HCT116 (cell line): Measurements from ENCODE around the gene ZNRF3. TPM values are rescaled to one million over a fixed set of nuclear protein-coding genes. Genes with fewer than 3 reads are reported as not detected.
"Not testable (repeated sequence)": the region's sequence is repeated elsewhere in the genome, so short reads cannot be mapped to it uniquely, and the experiment has no call there.

Experiments
- ATAC-seq: fragments of 200-7000 bp; cut with Tn5 transposase; 2 replicates; pipeline ENCODE4 v1.9.1; 2020; ENCODE audit warnings: mild to moderate bottlenecking, moderate library complexity
- BruUV-seq: library from RNA; stranded (reverse); fragments of 400-500 nt; replicated peaks from 2 replicates; lab custom pipeline; 2021; lab: Mats Ljungman, UMichigan
- CTCF ChIA-PET: fragments of 300-600 bp; sonication (Branson Sonifier 250); formaldehyde crosslinking; loops from one replicate; lab custom pipeline; 2021; ENCODE audit warnings: antibody characterized with exemption; lab: Charles Lee
- POLR2A ChIA-PET: fragments of 300-600, 350-600 bp; sonication (Branson Sonifier 250); formaldehyde crosslinking; loops from one replicate; lab custom pipeline; 2021; ENCODE audit warnings: antibody characterized with exemption; lab: Charles Lee
- RAD21 ChIA-PET, 2 experiments: fragments of 300-600 bp; sonication (Branson Sonifier 250); formaldehyde crosslinking; loops; one replicate each; lab custom pipeline; 2023; ENCODE audit warnings: low total read pairs in 2 of 2; ENCODE audit not compliant: uncharacterized antibody in 2 of 2, unreplicated experiment in 2 of 2, low non-redundant PET in 1 of 2; lab: Charles Lee
- DNase-seq: peaks from one replicate; pipeline ENCODE4 v3.0.0-alpha.2; 2010; ENCODE audit warnings: low read depth, low spot score
- H2AFZ ChIP-seq: fragments of 200-600 bp; shearing (Covaris generic), sonication (generic); 2 replicates; pipeline ENCODE4 v1.6.1; 2017; ENCODE audit warnings: low read depth, mixed run types, mixed read lengths, antibody characterized with exemption, low read length; ENCODE audit not compliant: poor library complexity, severe bottlenecking
- H3K27ac ChIP-seq: 2 replicates; pipeline ENCODE4 v1.5.1; 2012; ENCODE audit warnings: low read depth, low read length
- H3K27me3 ChIP-seq: fragments of 200-600 bp; sonication (generic); 2 replicates; pipeline ENCODE4 v1.6.1; 2016; ENCODE audit warnings: mixed run types, low read length, mixed read lengths; ENCODE audit not compliant: insufficient read depth
- H3K36me3 ChIP-seq, 2 experiments: fragments of 200-500 bp in 1 of 2; fragments of 200-600 bp in 1 of 2; sonication (Bioruptor generic) in 1 of 2; sonication (generic) in 1 of 2; 2 replicates each; pipeline versions ENCODE4 v1.5.1 to v1.6.1; 2014 to 2016; ENCODE audit warnings: low read length in 2 of 2, inconsistent platforms in 1 of 2, mixed read lengths in 1 of 2, mixed run types in 1 of 2; ENCODE audit not compliant: insufficient read depth in 2 of 2, control insufficient read depth in 1 of 2
- H3K4me1 ChIP-seq, 2 experiments: fragments of 200-600 bp in 1 of 2; sonication (generic) in 1 of 2; 2 replicates each; pipeline versions ENCODE4 v1.5.1 to v1.6.1; 2012 to 2017; ENCODE audit warnings: low read length in 2 of 2, inconsistent platforms in 1 of 2, mild to moderate bottlenecking in 1 of 2, mixed read lengths in 1 of 2, mixed run types in 1 of 2, moderate library complexity in 1 of 2; ENCODE audit not compliant: insufficient read depth in 2 of 2, control insufficient read depth in 1 of 2
- H3K4me2 ChIP-seq: fragments of 200-600 bp; sonication (generic); 2 replicates; pipeline ENCODE4 v1.6.1; 2017; ENCODE audit warnings: mixed run types, low read length, mixed read lengths
- H3K4me3 ChIP-seq, 2 experiments: fragments of 200-600 bp in 1 of 2; sonication (generic) in 1 of 2; replicated peaks in 1 of 2; 2 replicates each; pipeline ENCODE4 v1.5.1; 2011 to 2016; ENCODE audit warnings: low read length in 2 of 2, control low read depth in 1 of 2, low read depth in 1 of 2, mild to moderate bottlenecking in 1 of 2, mixed read lengths in 1 of 2, mixed run types in 1 of 2
- H3K79me2 ChIP-seq: fragments of 200-600 bp; sonication (generic); 2 replicates; pipeline ENCODE4 v1.6.1; 2017; ENCODE audit warnings: mild to moderate bottlenecking, mixed run types, low read length, moderate library complexity, mixed read lengths; ENCODE audit not compliant: insufficient read depth
- H3K9ac ChIP-seq: fragments of 200-600 bp; sonication (generic); 2 replicates; pipeline ENCODE4 v1.6.1; 2016; ENCODE audit warnings: low read length, mixed read lengths
- H3K9me2 ChIP-seq: fragments of 200-600 bp; sonication (generic), shearing (Covaris generic); 2 replicates; pipeline ENCODE4 v1.6.1; 2017; ENCODE audit warnings: mixed run types, mild to moderate bottlenecking, moderate library complexity; ENCODE audit not compliant: insufficient read depth
- H3K9me3 ChIP-seq, 2 experiments: fragments of 200-500 bp in 1 of 2; fragments of 200-600 bp in 1 of 2; sonication (Bioruptor generic) in 1 of 2; sonication (generic) in 1 of 2; 2 replicates each; pipeline ENCODE4 v1.6.1; 2014 to 2017; ENCODE audit warnings: low read length in 2 of 2, mixed read lengths in 2 of 2, inconsistent platforms in 1 of 2, low read depth in 1 of 2, mild to moderate bottlenecking in 1 of 2, mixed run types in 1 of 2, moderate library complexity in 1 of 2; ENCODE audit not compliant: control insufficient read depth in 1 of 2, insufficient read depth in 1 of 2
- H4K20me1 ChIP-seq: fragments of 200-600 bp; sonication (generic), shearing (Covaris generic); 2 replicates; pipeline ENCODE4 v1.6.1; 2017; ENCODE audit warnings: mixed run types, mild to moderate bottlenecking, moderate library complexity; ENCODE audit not compliant: insufficient read depth
- TCF7L2 ChIP-seq: IDR thresholded peaks from 2 replicates; pipeline ENCODE4 v1.7.0; 2011; ENCODE audit warnings: borderline replicate concordance, inconsistent platforms; ENCODE audit not compliant: insufficient read depth, insufficient read length; ENCODE audit errors: extremely low read depth
- YY1 ChIP-seq: IDR thresholded peaks from 2 replicates; pipeline ENCODE4 v1.6.1; 2011; ENCODE audit warnings: low read length, low read depth, moderate library complexity, mild to moderate bottlenecking; ENCODE audit not compliant: insufficient replicate concordance; ENCODE audit errors: extremely low read depth
- intact Hi-C: fragments of 100-400 bp; cut with micrococcal nuclease; formaldehyde crosslinking; loops from 2 replicates; pipeline ENCODE4 v1.10.0; 2022
- total RNA-seq: library from RNA; stranded (reverse); gene quantifications from one replicate; pipeline ENCODE4 v1.2.1, GENCODE V29; 2021; ENCODE audit not compliant: unreplicated experiment
- TF ChIP-seq, protein P1 (sequence below): IDR thresholded peaks from 2 replicates; pipeline ENCODE4 v1.6.1; 2011; ENCODE audit warnings: mild to moderate bottlenecking, low read length, moderate library complexity; ENCODE audit not compliant: insufficient replicate concordance; ENCODE audit errors: extremely low read depth

The ZNRF3 gene
- total RNA-seq, 1 experiment from 2014 or later = 12.2 TPM

DNA sequence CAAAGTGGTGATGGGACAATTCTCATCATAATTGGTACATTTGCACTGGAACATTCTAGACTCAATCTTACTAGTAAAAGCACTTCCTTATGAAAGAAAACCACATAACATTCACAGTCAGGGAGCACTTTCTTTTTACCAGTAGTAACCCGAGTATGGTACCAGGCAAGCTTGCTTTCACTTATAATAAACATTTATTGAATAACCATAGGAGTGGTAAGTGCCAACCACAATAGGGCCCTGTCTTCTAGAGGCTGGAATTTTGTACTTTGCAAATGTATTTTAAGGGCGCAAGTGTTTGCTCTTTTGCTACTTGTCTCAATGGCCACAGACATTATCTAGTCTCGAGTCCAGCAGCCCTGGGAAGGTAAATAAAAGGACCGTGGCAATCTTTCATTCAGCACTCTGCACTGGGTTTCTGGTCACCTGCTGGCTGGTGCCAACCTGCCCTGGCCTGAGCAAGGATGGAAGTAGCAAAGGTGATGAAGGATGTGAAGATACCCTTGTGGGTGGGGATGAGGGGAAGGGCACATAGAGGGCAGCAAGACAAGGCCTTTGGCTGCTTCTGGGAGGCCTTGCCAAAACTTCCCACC, 154.1 kb downstream of the ZNRF3 start (continued):
- TF ChIP-seq, protein P1, sequence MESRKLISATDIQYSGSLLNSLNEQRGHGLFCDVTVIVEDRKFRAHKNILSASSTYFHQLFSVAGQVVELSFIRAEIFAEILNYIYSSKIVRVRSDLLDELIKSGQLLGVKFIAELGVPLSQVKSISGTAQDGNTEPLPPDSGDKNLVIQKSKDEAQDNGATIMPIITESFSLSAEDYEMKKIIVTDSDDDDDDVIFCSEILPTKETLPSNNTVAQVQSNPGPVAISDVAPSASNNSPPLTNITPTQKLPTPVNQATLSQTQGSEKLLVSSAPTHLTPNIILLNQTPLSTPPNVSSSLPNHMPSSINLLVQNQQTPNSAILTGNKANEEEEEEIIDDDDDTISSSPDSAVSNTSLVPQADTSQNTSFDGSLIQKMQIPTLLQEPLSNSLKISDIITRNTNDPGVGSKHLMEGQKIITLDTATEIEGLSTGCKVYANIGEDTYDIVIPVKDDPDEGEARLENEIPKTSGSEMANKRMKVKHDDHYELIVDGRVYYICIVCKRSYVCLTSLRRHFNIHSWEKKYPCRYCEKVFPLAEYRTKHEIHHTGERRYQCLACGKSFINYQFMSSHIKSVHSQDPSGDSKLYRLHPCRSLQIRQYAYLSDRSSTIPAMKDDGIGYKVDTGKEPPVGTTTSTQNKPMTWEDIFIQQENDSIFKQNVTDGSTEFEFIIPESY = no peak

DNA sequence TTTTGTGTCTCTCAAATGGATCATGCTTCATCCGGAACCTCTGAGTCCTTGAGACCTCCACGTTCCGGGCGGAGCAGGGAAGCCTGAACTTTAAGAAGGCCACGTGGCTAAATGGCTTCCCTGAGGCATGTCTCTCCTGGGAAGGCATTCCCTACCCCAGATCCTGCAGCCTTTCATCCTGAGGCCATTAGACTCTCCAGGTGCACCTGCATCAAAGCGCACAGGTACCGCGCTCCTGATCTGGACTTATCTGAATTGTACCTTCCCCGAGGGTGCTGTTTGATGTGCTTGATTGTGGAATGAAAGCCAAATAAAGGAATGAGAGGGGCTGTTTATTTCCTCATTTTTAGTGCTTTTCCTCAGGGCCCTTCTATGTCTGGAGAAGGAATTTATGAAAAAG, 155.8 kb downstream of the ZNRF3 start:
- H2AFZ ChIP-seq = no peak overlapping the region
- peak; percentile 49 for TF ChIP-seq TCF7L2
- TF ChIP-seq YY1 = no peak
- no TSS peak for BruUV-seq
- ChIA-PET POLR2A (interaction anchor here (2.7 kb wide), 1 partner anchor 240 kb away, joined by 10 read pairs; the partner anchor contains the start of gene XBP1), CTCF (interaction anchor here (1.2 to 5.2 kb wide), 10 partner anchors 8 to 249 kb away, joined by 3 to 80 read pairs (median 14); partner anchors contain the start of genes XBP1 and ZNRF3), RAD21 (interaction anchor here (0.7 to 1.9 kb wide), 5 partner anchors 9 to 195 kb away, joined by 3 to 6 read pairs (median 3); partner anchors contain the start of gene ZNRF3 (in 1 of the 2))
- H3K9ac ChIP-seq = no peak overlapping the region
- no peaks in the 10 kb centered on the region for H3K9me3 ChIP-seq
- H3K36me3 ChIP-seq = peaks cover 6% of the 10 kb centered on the region in 2 experiments; a peak in 2 of 4 replicates
- no peak overlapping the region for H3K27ac ChIP-seq
- no peaks in the 10 kb centered on the region for H4K20me1 ChIP-seq
- H3K9me2 ChIP-seq = no peaks in the 10 kb centered on the region
- no peak overlapping the region for H3K4me2 ChIP-seq
- ATAC-seq = no peak
- peaks cover 22% of the 10 kb centered on the region; the same call in 1 of the 2 replicates for H3K79me2 ChIP-seq
- intact Hi-C loops = no loop called here
- no peak overlapping the region for H3K4me3 ChIP-seq
- DNase-seq = no peak
- no peaks in the 10 kb centered on the region for H3K27me3 ChIP-seq
- H3K4me1 ChIP-seq = peaks cover 25 to 34% of the 10 kb centered on the region in 2 experiments

DNA sequence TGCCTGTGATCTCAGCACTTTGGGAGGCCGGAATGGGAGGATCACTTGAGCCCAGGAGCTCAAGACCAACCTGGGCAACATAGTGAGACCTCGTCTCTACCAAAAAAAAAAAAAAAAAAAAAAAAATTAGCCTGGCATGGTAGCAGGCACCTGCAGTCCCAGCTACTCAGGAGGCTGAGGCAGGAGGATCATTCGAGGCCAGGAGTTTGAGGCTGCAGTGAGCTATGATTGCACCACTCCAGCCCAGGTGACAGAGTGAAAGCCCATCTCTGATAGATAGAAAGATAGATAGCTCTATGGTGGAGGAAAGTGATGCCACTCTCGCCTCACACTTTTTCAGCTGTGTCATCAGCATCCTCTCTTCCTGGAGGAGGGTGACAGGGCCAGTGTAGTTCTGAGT, 156.3 kb downstream of the ZNRF3 start:
- POLR2A ChIA-PET = interaction anchor here (0.6 to 2.7 kb wide), 2 partner anchors 240 to 381 kb away, joined by 3 to 10 read pairs; partner anchors contain the start of gene XBP1
- H3K27me3 ChIP-seq, H3K27ac ChIP-seq, BruUV-seq, DNase-seq, H3K4me2 ChIP-seq, H3K4me3 ChIP-seq, ATAC-seq, H3K9me3 ChIP-seq, H3K9me2 ChIP-seq, H3K36me3 ChIP-seq, H3K9ac ChIP-seq, H2AFZ ChIP-seq, H4K20me1 ChIP-seq: not testable (repeated sequence)
- H3K4me1 ChIP-seq = peaks cover 25 to 34% of the 10 kb centered on the region in 2 experiments
- H3K79me2 ChIP-seq = peaks cover 17% of the 10 kb centered on the region; the same call in 1 of the 2 replicates
- RAD21 ChIA-PET = interaction anchor here (0.7 to 2.5 kb wide), 9 partner anchors 9 to 210 kb away, joined by 3 to 21 read pairs (median 4); partner anchors contain the start of gene ZNRF3 (in 1 of the 2)
- intact Hi-C loops = loop anchor here (1.0 to 10.0 kb wide), 5 partner anchors 183 to 439 kb away; no protein-coding TSS in a partner anchor
- CTCF ChIA-PET = interaction anchor here (1.2 to 5.2 kb wide), 17 partner anchors 9 to 446 kb away, joined by 3 to 80 read pairs (median 9); partner anchors contain the start of genes KREMEN1, XBP1 and ZNRF3
